Breast epithelium (tissue), 4 donors: ENCODE results near the gene RBM22. TPM values are rescaled to one million over a fixed set of nuclear protein-coding genes. Genes with fewer than 3 reads are reported as not detected.

Source experiments
- DNase-seq, 2 donors: peaks; one replicate each; pipeline ENCODE4 v3.0.0-alpha.2; 2019; ENCODE audit warnings: low spot score in 2 of 2
- H3K27ac ChIP-seq, 2 donors: fragments of 200-600 bp; sonication (generic) in 1 of 2; one replicate each; pipeline ENCODE4 v1.5.1; 2016 to 2019; ENCODE audit warnings: mild to moderate bottlenecking in 1 of 2
- H3K27me3 ChIP-seq, 2 donors: fragments of 200-600 bp; sonication (generic) in 1 of 2; one replicate each; pipeline versions ENCODE4 v1.5.1 to v1.6.0; 2017 to 2019; ENCODE audit warnings: control low read depth in 1 of 2, mild to moderate bottlenecking in 1 of 2
- H3K36me3 ChIP-seq: fragments of 200-600 bp; one replicate; pipeline ENCODE4 v1.5.1; 2019
- H3K4me1 ChIP-seq, 2 donors: fragments of 200-600 bp; sonication (generic); one replicate each; pipeline ENCODE4 v1.5.1; 2016 to 2019; ENCODE audit warnings: control low read depth in 1 of 2
- H3K4me3 ChIP-seq, 3 donors: fragments of 200-600 bp; sonication (generic); 1 replicate in 2 of 3; 2 replicates in 1 of 3; pipeline ENCODE4 v1.5.1; 2016 to 2019; ENCODE audit warnings: mild to moderate bottlenecking in 3 of 3, moderate library complexity in 2 of 3
- H3K9me3 ChIP-seq, 2 donors: fragments of 200-600 bp; sonication (generic) in 1 of 2; one replicate each; pipeline ENCODE4 v1.5.1; 2016 to 2019; ENCODE audit warnings: control low read depth in 1 of 2
- CTCF ChIP-seq, 3 donors: fragments of 450-650 bp; IDR thresholded peaks; one replicate each; pipeline ENCODE4 v1.5.1; 2016 to 2017; ENCODE audit warnings: antibody characterized with exemption in 3 of 3, mild to moderate bottlenecking in 3 of 3, moderate library complexity in 3 of 3
- POLR2A ChIP-seq: fragments of 450-650 bp; IDR thresholded peaks from one replicate; pipeline ENCODE4 v1.6.1; 2016; ENCODE audit warnings: antibody characterized with exemption, mild to moderate bottlenecking, moderate library complexity
- POLR2AphosphoS5 ChIP-seq, 3 donors: sonication (generic); formaldehyde crosslinking; IDR thresholded peaks; one replicate each; pipeline ENCODE4 v1.6.1; 2017; ENCODE audit warnings: antibody characterized with exemption in 3 of 3
- intact Hi-C: fragments of 100-400 bp; cut with DNase I; formaldehyde crosslinking; loops from one replicate; pipeline ENCODE4 v1.15.1; 2023; ENCODE audit warnings: low total_unique reads
- total RNA-seq, 3 donors: library from RNA; depleted of rRNA; stranded (reverse); fragments of >200 nt; gene quantifications; one replicate each; pipeline ENCODE4 v1.1.0, GENCODE V29; 2016

Gene RBM22
- total RNA-seq, 3 donors from 2014 or later = 40.5 to 57.8 (median 44.9) TPM

- no peak for DNase-seq
- Histone ChIP-seq H3K27me3 (no peaks in the 10 kb centered on the region), H3K36me3 (peaks cover 9% of the 10 kb centered on the region), H3K9me3 (peaks cover 0 to 10% of the 10 kb centered on the region in 2 donors), H3K4me1 (no peaks in the 10 kb centered on the region), H3K27ac (no peak overlapping the region), H3K4me3 (no peak overlapping the region)
- intact Hi-C loops = no loop called here
- no peak for TF ChIP-seq POLR2AphosphoS5 (IDR thresholded peaks at IDR 0.05)
- no peak for TF ChIP-seq CTCF (IDR thresholded peaks at IDR 0.05)
- TF ChIP-seq POLR2A = no peak
Observed at GRCh38 chr5:150734579-150735384, 33.9 kb upstream of the RBM22 start.

GRCh38 chr5:150731669-150732242 lies 30.9 kb upstream of the RBM22 start:
- no peak for DNase-seq
- Histone ChIP-seq H3K9me3 (peaks cover 0 to 8% of the 10 kb centered on the region in 2 donors), H3K36me3 (peaks cover 19% of the 10 kb centered on the region), H3K27ac (no peak overlapping the region), H3K4me1 (no peaks in the 10 kb centered on the region), H3K4me3 (no peak overlapping the region), H3K27me3 (no peaks in the 10 kb centered on the region)
- intact Hi-C loops = no loop called here
- no peak for TF ChIP-seq CTCF (IDR thresholded peaks at IDR 0.05)
- no peak for TF ChIP-seq POLR2A
- no peak for TF ChIP-seq POLR2AphosphoS5 (IDR thresholded peaks at IDR 0.05)

GRCh38 chr5:150729859-150730258 lies 29.0 kb upstream of the RBM22 start:
- TF ChIP-seq POLR2AphosphoS5 (IDR thresholded peaks at IDR 0.05) (no peak), POLR2A (no peak), CTCF (IDR thresholded peaks at IDR 0.05) (no peak)
- intact Hi-C loops = no loop called here
- peaks cover 19% of the 10 kb centered on the region for H3K36me3 ChIP-seq

GRCh38 chr5:150723845-150724244 lies 23.0 kb upstream of the RBM22 start:
- Histone ChIP-seq H3K9me3 (no peaks in the 10 kb centered on the region), H3K27ac (no peak overlapping the region), H3K4me1 (no peaks in the 10 kb centered on the region), H3K27me3 (no peaks in the 10 kb centered on the region), H3K36me3 (peaks cover 10% of the 10 kb centered on the region), H3K4me3 (no peak overlapping the region)
- no peak for DNase-seq
- intact Hi-C loops = no loop called here
- TF ChIP-seq POLR2AphosphoS5 (IDR thresholded peaks at IDR 0.05) (no peak), POLR2A (no peak), CTCF (IDR thresholded peaks at IDR 0.05) (no peak)

More at GRCh38 chr5:150729859-150730258, 29.0 kb upstream of the RBM22 start:
- no peaks in the 10 kb centered on the region for H3K9me3 ChIP-seq
- H3K27ac ChIP-seq = no peak overlapping the region
- DNase-seq = no peak
- H3K27me3 ChIP-seq = no peaks in the 10 kb centered on the region
- no peaks in the 10 kb centered on the region for H3K4me1 ChIP-seq
- no peak overlapping the region for H3K4me3 ChIP-seq

- Histone ChIP-seq H3K27me3 (no peaks in the 10 kb centered on the region), H3K4me1 (no peaks in the 10 kb centered on the region), H3K4me3 (no peak overlapping the region), H3K9me3 (no peaks in the 10 kb centered on the region), H3K36me3 (no peaks in the 10 kb centered on the region), H3K27ac (no peak overlapping the region)
- intact Hi-C loops = no loop called here
- no peak for TF ChIP-seq CTCF (IDR thresholded peaks at IDR 0.05)
- no peak for TF ChIP-seq POLR2A
- TF ChIP-seq POLR2AphosphoS5 (IDR thresholded peaks at IDR 0.05) = no peak
- DNase-seq = no peak
Observed at GRCh38 chr5:150710165-150710564, 9.3 kb upstream of the RBM22 start.
